K562 (cell line): Measurements from ENCODE around the gene WBP1.

ENCODE experiments used
- ADNP ChIP-seq: fragments of 200-800 bp; sonication (Bioruptor generic); IDR thresholded peaks from 2 replicates; pipeline ENCODE4 v1.6.1; 2016; ENCODE audit warnings: missing genetic modification characterization, missing compliant biosample characterization
- BRF1 ChIP-seq: IDR thresholded peaks from 3 replicates; pipeline ENCODE4 v1.6.1; 2011; ENCODE audit warnings: borderline replicate concordance, mild to moderate bottlenecking; ENCODE audit not compliant: insufficient read length; ENCODE audit errors: extremely low read depth
- CTCF ChIP-seq, 3 experiments: IDR thresholded peaks in 2 of 3; conservative IDR thresholded peaks in 1 of 3; 2 replicates each; pipeline ENCODE4 v1.5.1; 2011 to 2012; ENCODE audit warnings: low read length in 3 of 3, mild to moderate bottlenecking in 3 of 3, control low read depth in 2 of 3, improper control_type of control experiment in 1 of 3, inconsistent platforms in 1 of 3, low read depth in 1 of 3, mixed read lengths in 1 of 3, moderate library complexity in 1 of 3; ENCODE audit not compliant: insufficient read depth in 2 of 3
- DACH1 ChIP-seq: fragments of 450-650 bp; IDR thresholded peaks from 2 replicates; pipeline ENCODE4 v1.6.1; 2018; ENCODE audit not compliant: partially characterized antibody
- FOXJ3 ChIP-seq: sonication (generic); formaldehyde crosslinking; IDR thresholded peaks from 2 replicates; pipeline ENCODE4 v1.4.0; 2020; ENCODE audit warnings: mild to moderate bottlenecking, missing genetic modification reagents
- KAT8 ChIP-seq: fragments of 450-650 bp; IDR thresholded peaks from 2 replicates; pipeline ENCODE4 v1.6.1; 2016; ENCODE audit warnings: low read depth, mild to moderate bottlenecking
- NR1H2 ChIP-seq: sonication (generic); formaldehyde crosslinking; IDR thresholded peaks from 2 replicates; pipeline ENCODE4 v1.4.0; 2020; ENCODE audit warnings: mild to moderate bottlenecking, missing genetic modification reagents
- PATZ1 ChIP-seq: fragments of 250-450 bp; sonication (Bioruptor Pico); IDR thresholded peaks from 2 replicates; pipeline ENCODE4 v1.5.0; 2020; ENCODE audit warnings: mild to moderate bottlenecking, borderline replicate concordance
- POLR2A ChIP-seq: fragments of 450-650 bp; conservative IDR thresholded peaks from 2 replicates; pipeline ENCODE4 v1.6.1; 2016
- POLR2AphosphoS5 ChIP-seq: IDR thresholded peaks from 2 replicates; pipeline ENCODE4 v1.6.1; 2011; ENCODE audit warnings: mild to moderate bottlenecking, low read depth, low read length, moderate library complexity; ENCODE audit not compliant: control insufficient read depth, insufficient read depth
- TAF15 ChIP-seq: fragments of 200-400 bp; formaldehyde crosslinking; IDR thresholded peaks from 2 replicates; pipeline ENCODE4 v1.6.1; 2017; ENCODE audit warnings: mild to moderate bottlenecking, low read depth, low read length, moderate library complexity

GRCh38 chr2:74414441-74414840 is 43.8 kb upstream of the WBP1 start:
- TF ChIP-seq KAT8 (no peak), POLR2AphosphoS5 (no peak), PATZ1 (CRISPR knock-in tag) (no peak), POLR2A (no peak), BRF1 (no peak), FOXJ3 (CRISPR knock-in tag) (no peak), DACH1 (no peak), ADNP (tag) (no peak), TAF15 (no peak), CTCF (IDR thresholded peaks at IDR 0.05 in 2 of 3, conservative IDR thresholded peaks at IDR 0.05 in 1 of 3; ENCODE audit: insufficient read depth in 2 of 3, low read depth in 1 of 3, low read length in 3 of 3) (no peak), NR1H2 (CRISPR knock-in tag) (no peak)
